ENCODE results near the gene RECQL.

DNA sequence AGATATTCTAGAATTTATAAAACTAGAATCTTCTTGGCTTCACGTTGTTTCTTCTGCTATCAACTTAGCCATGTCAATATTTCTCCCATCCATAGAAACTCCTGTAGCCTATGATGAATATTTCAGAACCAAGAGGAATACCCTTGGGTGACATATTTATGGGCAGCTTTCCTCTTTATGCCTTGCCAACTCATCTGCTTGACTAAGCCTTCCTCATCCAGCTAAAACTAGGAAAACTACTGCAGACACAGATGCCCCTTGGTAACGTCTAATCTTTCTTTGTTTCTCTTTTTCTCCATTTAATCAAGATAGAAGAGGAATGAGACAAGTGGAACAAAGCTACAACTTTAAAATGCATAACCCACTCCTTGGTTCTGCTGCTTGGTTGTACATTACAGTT, 6.4 kb upstream of the RECQL start:
- TF ChIP-seq, protein P1, sequence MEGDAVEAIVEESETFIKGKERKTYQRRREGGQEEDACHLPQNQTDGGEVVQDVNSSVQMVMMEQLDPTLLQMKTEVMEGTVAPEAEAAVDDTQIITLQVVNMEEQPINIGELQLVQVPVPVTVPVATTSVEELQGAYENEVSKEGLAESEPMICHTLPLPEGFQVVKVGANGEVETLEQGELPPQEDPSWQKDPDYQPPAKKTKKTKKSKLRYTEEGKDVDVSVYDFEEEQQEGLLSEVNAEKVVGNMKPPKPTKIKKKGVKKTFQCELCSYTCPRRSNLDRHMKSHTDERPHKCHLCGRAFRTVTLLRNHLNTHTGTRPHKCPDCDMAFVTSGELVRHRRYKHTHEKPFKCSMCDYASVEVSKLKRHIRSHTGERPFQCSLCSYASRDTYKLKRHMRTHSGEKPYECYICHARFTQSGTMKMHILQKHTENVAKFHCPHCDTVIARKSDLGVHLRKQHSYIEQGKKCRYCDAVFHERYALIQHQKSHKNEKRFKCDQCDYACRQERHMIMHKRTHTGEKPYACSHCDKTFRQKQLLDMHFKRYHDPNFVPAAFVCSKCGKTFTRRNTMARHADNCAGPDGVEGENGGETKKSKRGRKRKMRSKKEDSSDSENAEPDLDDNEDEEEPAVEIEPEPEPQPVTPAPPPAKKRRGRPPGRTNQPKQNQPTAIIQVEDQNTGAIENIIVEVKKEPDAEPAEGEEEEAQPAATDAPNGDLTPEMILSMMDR (IDR thresholded peaks at IDR 0.05): no peak
- TF ChIP-seq POLR2A (IDR thresholded peaks at IDR 0.05): no peak

Measured in suprapubic skin (tissue), 3 donors.